OCI-LY3 (cell line): Measurements from ENCODE around the gene ADRA2A.

ENCODE experiments used
- H2AFZ ChIP-seq: fragments of 200-600, 300-600 bp; shearing (Covaris generic); 2 replicates; pipeline ENCODE4 v1.6.0; 2014; ENCODE audit warnings: antibody characterized with exemption, low read depth, low read length
- H3K27ac ChIP-seq: fragments of 200-600, 300-600 bp; sonication (generic); 2 replicates; pipeline ENCODE4 v1.5.1; 2014; ENCODE audit warnings: mild to moderate bottlenecking, low read length, moderate library complexity, mixed read lengths
- H3K27me3 ChIP-seq: fragments of 200-600, 300-600 bp; sonication (generic); 2 replicates; pipeline ENCODE4 v1.6.1; 2014; ENCODE audit warnings: low read depth, low read length, mixed read lengths
- H3K36me3 ChIP-seq: fragments of 200-600, 300-600 bp; sonication (generic); replicated peaks from 2 replicates; pipeline ENCODE3; 2014; ENCODE audit warnings: low read depth, low read length, mixed read lengths
- H3K4me1 ChIP-seq: fragments of 300-600, 200-600 bp; sonication (generic); 2 replicates; pipeline ENCODE4 v1.6.1; 2014; ENCODE audit warnings: low read length, mixed read lengths
- H3K4me2 ChIP-seq: fragments of 200-600, 300-600 bp; sonication (generic); 2 replicates; pipeline ENCODE4 v1.6.1; 2014; ENCODE audit warnings: low read length, mixed read lengths
- H3K4me3 ChIP-seq: fragments of 300-600, 200-600 bp; sonication (generic); 2 replicates; pipeline ENCODE4 v1.5.1; 2014; ENCODE audit warnings: antibody characterized with exemption, mild to moderate bottlenecking, low read length, moderate library complexity
- H3K79me2 ChIP-seq: fragments of 300-600, 200-600 bp; shearing (Covaris generic); 2 replicates; pipeline ENCODE4 v1.6.1; 2014; ENCODE audit warnings: mild to moderate bottlenecking, low read length, mixed read lengths
- H3K9ac ChIP-seq: fragments of 300-600, 200-600 bp; shearing (Covaris generic); 2 replicates; pipeline ENCODE4 v1.6.0; 2014; ENCODE audit warnings: mild to moderate bottlenecking, low read length, moderate library complexity
- H3K9me3 ChIP-seq: fragments of 200-600, 300-600 bp; shearing (Covaris generic); 2 replicates; pipeline ENCODE4 v1.6.1; 2014; ENCODE audit warnings: low read length, mixed read lengths; ENCODE audit not compliant: insufficient read depth
- H4K20me1 ChIP-seq: fragments of 200-600, 300-600 bp; sonication (generic); 2 replicates; pipeline ENCODE4 v1.6.1; 2016; ENCODE audit warnings: low read length, mixed read lengths; ENCODE audit not compliant: insufficient read depth
- EZH2phosphoT487 ChIP-seq: fragments of 200-600 bp; shearing (Covaris generic); IDR thresholded peaks from 2 replicates; pipeline ENCODE4 v1.6.1; 2018; ENCODE audit warnings: antibody characterized with exemption, mixed run types, low read depth
- TF ChIP-seq, protein P1 (sequence below): fragments of 200-600, 300-600 bp; sonication (generic); IDR thresholded peaks from 2 replicates; pipeline ENCODE4 v1.5.1; 2014; ENCODE audit warnings: antibody characterized with exemption, low read length, low read depth

ADRA2A gene

DNA sequence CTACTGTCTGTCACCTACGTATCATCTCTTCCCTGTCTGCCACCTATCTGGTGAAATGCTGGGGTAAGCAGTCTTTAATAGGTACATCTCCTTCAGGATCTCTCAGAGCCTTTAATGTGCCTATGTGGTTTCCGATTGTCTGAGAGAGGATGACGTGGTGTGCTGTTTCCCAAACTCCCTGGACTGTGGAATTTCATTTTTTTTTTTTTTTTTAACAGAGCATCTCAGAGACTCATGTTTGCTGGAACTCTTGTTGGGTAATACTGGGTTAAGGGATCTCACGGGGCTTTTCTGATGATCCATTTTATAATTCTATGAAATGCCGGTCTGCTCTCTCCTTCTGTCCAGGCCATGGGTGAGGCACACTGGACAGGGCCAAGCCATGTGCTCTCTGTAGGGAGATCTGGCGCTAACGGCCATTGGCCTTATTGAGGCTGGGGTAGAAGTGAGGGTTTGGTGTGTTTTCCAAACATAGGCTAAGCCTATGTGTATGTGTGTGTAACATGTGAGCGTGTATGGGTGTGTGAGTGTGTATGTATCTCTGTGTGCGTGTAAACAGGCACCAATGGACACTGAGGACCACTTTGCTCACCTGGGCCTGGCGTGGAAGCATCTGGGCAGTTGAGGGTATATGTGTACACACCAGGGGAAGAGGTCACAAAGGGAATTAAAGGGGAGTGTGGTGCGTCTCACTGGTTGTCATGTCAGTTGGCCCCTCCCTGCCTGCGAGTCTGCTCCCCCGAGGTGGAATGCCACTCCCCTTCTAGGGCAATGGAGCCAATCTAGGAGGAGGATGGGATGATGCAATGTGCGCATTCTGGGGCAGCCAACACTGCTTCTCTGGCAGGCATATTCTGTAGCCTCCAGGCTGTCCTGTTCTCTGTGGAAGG, 7.8 kb downstream of the ADRA2A start:
- Histone ChIP-seq H3K9me3 (no peaks in the 10 kb centered on the region), H2AFZ (no peak overlapping the region), H3K27ac (no peak overlapping the region), H3K9ac (no peak overlapping the region), H3K4me2 (no peak overlapping the region), H4K20me1 (no peaks in the 10 kb centered on the region), H3K4me1 (no peaks in the 10 kb centered on the region), H3K79me2 (no peaks in the 10 kb centered on the region), H3K27me3 (no peaks in the 10 kb centered on the region), H3K4me3 (no peak overlapping the region), H3K36me3 (no peaks in the 10 kb centered on the region)
- TF ChIP-seq, protein P1, sequence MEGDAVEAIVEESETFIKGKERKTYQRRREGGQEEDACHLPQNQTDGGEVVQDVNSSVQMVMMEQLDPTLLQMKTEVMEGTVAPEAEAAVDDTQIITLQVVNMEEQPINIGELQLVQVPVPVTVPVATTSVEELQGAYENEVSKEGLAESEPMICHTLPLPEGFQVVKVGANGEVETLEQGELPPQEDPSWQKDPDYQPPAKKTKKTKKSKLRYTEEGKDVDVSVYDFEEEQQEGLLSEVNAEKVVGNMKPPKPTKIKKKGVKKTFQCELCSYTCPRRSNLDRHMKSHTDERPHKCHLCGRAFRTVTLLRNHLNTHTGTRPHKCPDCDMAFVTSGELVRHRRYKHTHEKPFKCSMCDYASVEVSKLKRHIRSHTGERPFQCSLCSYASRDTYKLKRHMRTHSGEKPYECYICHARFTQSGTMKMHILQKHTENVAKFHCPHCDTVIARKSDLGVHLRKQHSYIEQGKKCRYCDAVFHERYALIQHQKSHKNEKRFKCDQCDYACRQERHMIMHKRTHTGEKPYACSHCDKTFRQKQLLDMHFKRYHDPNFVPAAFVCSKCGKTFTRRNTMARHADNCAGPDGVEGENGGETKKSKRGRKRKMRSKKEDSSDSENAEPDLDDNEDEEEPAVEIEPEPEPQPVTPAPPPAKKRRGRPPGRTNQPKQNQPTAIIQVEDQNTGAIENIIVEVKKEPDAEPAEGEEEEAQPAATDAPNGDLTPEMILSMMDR, result no peak
- TF ChIP-seq EZH2phosphoT487, result no peak

DNA sequence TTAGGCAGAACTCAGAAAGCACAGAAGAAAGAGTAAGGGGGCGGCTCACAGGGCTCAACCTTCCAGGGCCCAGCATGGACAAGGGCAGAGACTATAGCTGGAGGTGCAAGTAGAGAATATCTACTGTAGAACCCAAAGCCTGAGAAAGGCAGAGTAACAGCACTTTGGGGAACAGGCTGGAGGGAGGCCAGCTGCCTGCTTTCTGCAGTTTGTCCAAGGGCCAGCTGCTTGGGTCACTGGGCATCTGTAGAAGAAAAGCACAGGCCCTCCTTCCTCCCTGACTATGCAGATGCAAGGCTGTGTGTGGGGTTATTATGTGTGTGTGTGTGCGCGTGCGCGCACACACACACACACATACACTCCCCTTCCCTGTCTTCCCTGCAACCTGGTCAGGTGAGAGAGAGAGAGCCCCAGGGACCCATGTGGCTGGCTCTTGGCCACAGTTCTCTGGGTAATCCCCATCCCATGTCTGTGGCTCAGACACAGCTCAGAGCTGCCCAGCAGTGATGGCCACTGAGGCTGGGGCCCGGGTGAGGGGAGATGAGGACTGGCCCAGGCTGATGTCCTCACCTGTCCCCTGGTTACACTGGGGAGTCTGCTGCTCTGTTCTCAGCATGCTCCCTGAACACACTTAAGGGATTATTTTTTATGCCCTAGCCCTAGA, 9.0 kb downstream of the ADRA2A start:
- no peak overlapping the region for H3K9ac ChIP-seq
- H3K79me2 ChIP-seq, result no peaks in the 10 kb centered on the region
- no peak overlapping the region for H2AFZ ChIP-seq
- no peaks in the 10 kb centered on the region for H3K36me3 ChIP-seq
- TF ChIP-seq, protein P1, result no peak
- TF ChIP-seq EZH2phosphoT487, result no peak
- H3K9me3 ChIP-seq, result no peaks in the 10 kb centered on the region
- H3K4me3 ChIP-seq, result no peak overlapping the region
- no peak overlapping the region for H3K4me2 ChIP-seq
- H4K20me1 ChIP-seq, result no peaks in the 10 kb centered on the region
- no peaks in the 10 kb centered on the region for H3K27me3 ChIP-seq
- no peaks in the 10 kb centered on the region for H3K4me1 ChIP-seq
- H3K27ac ChIP-seq, result no peak overlapping the region

DNA sequence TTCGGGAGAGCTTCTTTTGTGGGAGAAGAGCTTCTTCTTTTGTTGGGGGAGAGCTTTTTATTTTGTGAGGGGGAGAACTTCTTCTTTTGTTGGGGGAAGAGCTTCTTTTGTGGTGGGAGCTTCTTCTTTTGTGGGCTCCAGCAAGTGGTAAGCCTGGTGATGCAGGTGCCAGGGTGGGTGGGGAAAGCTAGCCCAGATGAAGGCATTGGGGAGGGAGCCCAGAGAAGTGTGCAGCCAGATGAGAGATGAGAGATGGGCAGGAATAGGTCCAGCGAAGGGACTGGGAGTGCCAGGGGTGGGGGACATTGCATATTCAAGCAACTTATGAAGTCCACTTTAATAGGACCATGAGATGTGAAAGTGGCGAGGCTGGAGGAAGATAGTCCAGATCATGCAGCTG, 9.7 kb downstream of the ADRA2A start:
- Histone ChIP-seq H3K36me3 (no peaks in the 10 kb centered on the region), H3K9ac (no peak overlapping the region), H3K4me1 (no peaks in the 10 kb centered on the region), H4K20me1 (no peaks in the 10 kb centered on the region), H3K9me3 (no peaks in the 10 kb centered on the region), H3K27ac (no peak overlapping the region), H3K4me2 (no peak overlapping the region), H3K4me3 (no peak overlapping the region), H3K27me3 (no peaks in the 10 kb centered on the region), H3K79me2 (no peaks in the 10 kb centered on the region), H2AFZ (no peak overlapping the region)
- TF ChIP-seq EZH2phosphoT487, result no peak

DNA sequence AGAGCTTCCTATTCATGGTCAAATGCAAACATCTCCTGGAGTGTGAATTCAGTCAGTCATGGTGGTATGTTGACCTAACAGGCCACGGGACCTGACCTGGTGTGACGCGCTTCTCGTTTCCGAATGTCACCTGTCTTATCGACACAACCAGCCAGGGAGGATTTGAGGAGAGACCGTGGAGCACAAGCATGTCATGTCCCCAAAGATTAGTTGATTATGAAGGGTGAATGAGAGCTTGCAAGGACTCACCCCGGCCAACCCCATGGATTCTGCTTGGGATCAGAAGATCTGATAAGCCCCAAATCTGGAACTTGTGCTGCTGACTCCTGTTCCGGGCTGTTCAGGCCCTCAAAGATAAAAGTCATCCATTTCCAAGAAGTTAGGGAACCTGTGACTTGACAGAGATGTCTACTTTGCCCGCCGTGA, 10.5 kb downstream of the ADRA2A start:
- H2AFZ ChIP-seq, result no peak overlapping the region

More for the DNA sequence above, 10.5 kb downstream of the ADRA2A start:
- no peaks in the 10 kb centered on the region for H3K79me2 ChIP-seq
- H3K27me3 ChIP-seq, result no peaks in the 10 kb centered on the region
- no peak overlapping the region for H3K4me2 ChIP-seq
- no peak for TF ChIP-seq EZH2phosphoT487
- TF ChIP-seq, protein P1, result no peak
- no peaks in the 10 kb centered on the region for H3K9me3 ChIP-seq
- no peak overlapping the region for H3K9ac ChIP-seq
- no peak overlapping the region for H3K27ac ChIP-seq
- no peaks in the 10 kb centered on the region for H3K4me1 ChIP-seq
- no peaks in the 10 kb centered on the region for H4K20me1 ChIP-seq
- no peaks in the 10 kb centered on the region for H3K36me3 ChIP-seq
- H3K4me3 ChIP-seq, result no peak overlapping the region
